Measurements from ENCODE around the gene RABGEF1.

- TF ChIP-seq CTCF (IDR thresholded peaks at IDR 0.05) (no peak), POLR2A (IDR thresholded peaks at IDR 0.05) (no peak)
Observed at GRCh38 chr7:66758950-66759628, 18.6 kb downstream of the RABGEF1 start.

Data from uterus (tissue), 2 donors.